ENCODE measurements around the gene TJP3.
A peak's percentile ranks its signal among the peaks of the same experiment; 100 is the strongest.

Gene TJP3

DNA sequence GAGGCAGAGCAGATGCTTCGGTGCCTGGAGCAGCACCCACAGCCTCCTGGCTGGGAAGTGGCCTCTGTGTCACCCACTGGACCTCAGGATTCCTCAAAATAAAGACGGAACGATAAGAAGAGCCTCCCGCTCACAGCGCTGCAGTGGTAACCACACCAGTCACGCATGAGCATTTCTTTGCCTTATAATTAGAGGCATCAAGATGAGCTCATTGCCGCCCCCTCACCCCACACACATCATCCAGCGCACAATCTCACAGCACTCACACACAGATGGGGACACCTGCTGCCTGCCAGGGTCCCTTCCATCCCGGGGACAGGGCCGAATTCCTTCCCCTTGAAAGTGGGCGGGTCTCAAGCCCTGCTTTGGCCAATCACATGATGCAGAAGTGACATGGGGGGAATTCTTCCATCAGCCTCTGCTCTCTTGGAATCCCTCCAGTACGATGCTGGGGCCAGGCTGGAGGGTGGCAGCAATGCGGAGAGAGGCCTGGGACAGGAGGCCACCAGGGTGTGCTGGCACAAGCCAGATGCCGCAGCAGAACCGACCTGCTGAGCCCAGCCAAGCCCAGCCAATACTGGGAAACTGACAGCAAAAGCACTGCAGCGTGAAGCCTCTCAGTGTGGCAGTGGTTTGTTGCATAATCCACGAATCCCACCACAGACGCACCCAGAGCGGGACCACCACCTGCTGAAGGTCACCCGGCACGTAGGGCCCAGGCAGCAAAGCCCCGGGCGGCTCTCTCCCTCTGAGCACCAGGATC is 23.9 kb upstream of the TJP3 start:
- TF ChIP-seq FOXP2 (optimal IDR thresholded peaks at IDR 0.05; ENCODE audit: control extremely low read depth, extremely low read length, insufficient read depth): no peak
- peak; percentile 6 for DNase-seq (ENCODE audit: low read depth, low spot score)
- no peak overlapping the region for H3K27ac ChIP-seq
- no peak overlapping the region for H3K9ac ChIP-seq (ENCODE audit: insufficient read length)
- peaks cover 6% of the 10 kb centered on the region; the same call in 1 of the 2 replicates for H3K36me3 ChIP-seq (ENCODE audit: insufficient read depth, low read length)
- no peaks in the 10 kb centered on the region for H3K9me3 ChIP-seq (ENCODE audit: low read depth, low read length)
- H3K4me3 ChIP-seq: no peak overlapping the region; the same call in 1 of the 2 replicates

DNA sequence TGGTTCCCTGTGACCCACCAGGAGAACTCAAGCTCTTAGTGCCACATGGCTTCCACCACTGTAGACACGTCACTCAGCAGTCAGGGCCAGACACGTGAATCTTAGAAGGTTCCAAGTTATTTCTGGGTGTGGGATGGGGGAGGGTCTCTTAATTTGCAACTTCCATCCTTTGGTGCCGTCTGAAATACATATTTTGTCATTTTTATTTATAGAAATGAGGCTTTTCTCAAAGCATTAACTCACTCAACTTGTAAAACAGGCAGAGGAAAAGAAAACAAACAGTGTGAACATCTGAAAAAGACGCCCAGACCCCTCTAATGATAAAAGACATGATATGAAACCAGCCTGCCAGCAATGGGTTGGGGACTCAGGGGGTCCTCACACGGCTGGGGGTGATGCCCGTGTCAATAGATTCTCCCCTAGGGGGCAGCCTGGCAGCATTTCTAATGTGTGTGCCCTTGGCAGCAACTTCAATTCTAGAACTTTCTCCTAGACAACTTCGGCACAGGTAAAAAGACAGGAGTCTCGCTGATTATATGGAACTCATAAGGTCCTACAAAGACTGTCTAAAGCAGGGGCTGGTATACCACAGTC is 23.3 kb upstream of the TJP3 start:
- Histone ChIP-seq H3K9ac (ENCODE audit: insufficient read length) (no peak overlapping the region), H3K27ac (no peak overlapping the region), H3K36me3 (ENCODE audit: insufficient read depth, low read length) (peaks cover 6% of the 10 kb centered on the region; the same call in 1 of the 2 replicates), H3K9me3 (ENCODE audit: low read depth, low read length) (no peaks in the 10 kb centered on the region), H3K4me3 (no peak overlapping the region)
- TF ChIP-seq EZH2 (IDR thresholded peaks at IDR 0.05): no peak
- no peak for TF ChIP-seq POLR2AphosphoS5 (IDR thresholded peaks at IDR 0.05; ENCODE audit: borderline replicate concordance, low read depth, low read length)
- TF ChIP-seq FOXP2 (optimal IDR thresholded peaks at IDR 0.05; ENCODE audit: control extremely low read depth, extremely low read length, insufficient read depth): no peak
- no peak for DNase-seq (ENCODE audit: low read depth, low spot score)

GRCh38 chr19:3687393-3687773 is 20.8 kb upstream of the TJP3 start:
- Histone ChIP-seq H3K36me3 (ENCODE audit: insufficient read depth, low read length) (peaks cover 6% of the 10 kb centered on the region; the same call in 1 of the 2 replicates), H3K9ac (ENCODE audit: insufficient read length) (no peak overlapping the region), H3K4me3 (no peak overlapping the region), H3K27ac (no peak overlapping the region), H3K9me3 (ENCODE audit: low read depth, low read length) (no peaks in the 10 kb centered on the region)
- no peak for DNase-seq (ENCODE audit: low read depth, low spot score)
- TF ChIP-seq EZH2 (IDR thresholded peaks at IDR 0.05) (no peak), POLR2AphosphoS5 (IDR thresholded peaks at IDR 0.05; ENCODE audit: borderline replicate concordance, low read depth, low read length) (no peak), FOXP2 (optimal IDR thresholded peaks at IDR 0.05; ENCODE audit: control extremely low read depth, extremely low read length, insufficient read depth) (no peak)

- Histone ChIP-seq H3K9ac (ENCODE audit: insufficient read length) (no peak overlapping the region), H3K4me3 (no peak overlapping the region), H3K27ac (no peak overlapping the region), H3K9me3 (ENCODE audit: low read depth, low read length) (no peaks in the 10 kb centered on the region), H3K36me3 (ENCODE audit: insufficient read depth, low read length) (peaks cover 6% of the 10 kb centered on the region; the same call in 1 of the 2 replicates)
- TF ChIP-seq POLR2AphosphoS5 (IDR thresholded peaks at IDR 0.05; ENCODE audit: borderline replicate concordance, low read depth, low read length) (no peak), EZH2 (IDR thresholded peaks at IDR 0.05) (no peak), FOXP2 (optimal IDR thresholded peaks at IDR 0.05; ENCODE audit: control extremely low read depth, extremely low read length, insufficient read depth) (no peak)
- no peak for DNase-seq (ENCODE audit: low read depth, low spot score)
Observed at GRCh38 chr19:3687774-3688706, 20.1 kb upstream of the TJP3 start.

DNA sequence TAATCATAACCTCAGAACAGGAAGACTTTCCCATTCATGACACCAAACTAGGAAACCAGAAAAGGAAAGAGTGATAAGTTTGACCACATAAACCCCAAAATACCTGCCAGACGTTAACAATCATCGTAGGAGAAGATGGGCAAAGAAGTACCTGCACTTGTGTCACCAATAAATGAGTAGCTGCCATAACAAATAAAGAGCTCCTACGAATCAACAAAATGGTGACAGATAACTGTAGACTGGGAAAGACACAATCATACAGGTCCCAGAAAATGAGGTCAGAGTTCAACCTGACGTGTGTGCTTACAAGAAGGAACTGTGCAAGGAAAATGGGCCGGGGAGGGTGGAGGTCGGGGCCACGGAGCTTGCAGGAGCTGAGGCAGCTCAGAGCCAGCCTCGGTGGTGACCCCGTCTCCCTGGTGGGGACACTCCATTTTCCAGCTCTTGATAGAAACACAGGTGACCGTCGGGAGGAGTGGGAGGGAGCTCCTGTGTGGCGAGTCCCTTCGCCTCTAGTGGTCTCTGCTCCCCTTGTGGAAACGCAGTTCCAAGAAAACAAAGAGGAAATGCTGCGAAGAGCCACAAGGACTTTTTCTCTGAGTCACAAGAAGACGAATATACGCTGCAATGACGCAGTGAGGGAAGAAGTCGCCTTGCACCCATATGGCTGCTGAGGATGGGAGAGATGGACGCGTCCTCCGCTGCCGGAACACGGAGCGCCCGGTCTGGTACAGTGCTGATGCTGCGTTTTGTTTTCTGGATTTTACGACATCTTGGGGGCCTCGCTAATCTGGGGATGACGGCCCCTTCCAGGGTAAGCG is 17.4 kb upstream of the TJP3 start:
- Histone ChIP-seq H3K9ac (ENCODE audit: insufficient read length) (no peak overlapping the region), H3K4me3 (no peak overlapping the region), H3K27ac (no peak overlapping the region), H3K36me3 (ENCODE audit: insufficient read depth, low read length) (no peaks in the 10 kb centered on the region), H3K9me3 (ENCODE audit: low read depth, low read length) (no peaks in the 10 kb centered on the region)
- TF ChIP-seq FOXP2 (optimal IDR thresholded peaks at IDR 0.05; ENCODE audit: control extremely low read depth, extremely low read length, insufficient read depth): no peak
- no peak for TF ChIP-seq POLR2AphosphoS5 (IDR thresholded peaks at IDR 0.05; ENCODE audit: borderline replicate concordance, low read depth, low read length)
- no peak for TF ChIP-seq EZH2 (IDR thresholded peaks at IDR 0.05)
- no peak for DNase-seq (ENCODE audit: low read depth, low spot score)

GRCh38 chr19:3691372-3691716 is 16.8 kb upstream of the TJP3 start:
- no peak for TF ChIP-seq FOXP2 (optimal IDR thresholded peaks at IDR 0.05; ENCODE audit: control extremely low read depth, extremely low read length, insufficient read depth)
- no peak for TF ChIP-seq EZH2 (IDR thresholded peaks at IDR 0.05)
- no peak for TF ChIP-seq POLR2AphosphoS5 (IDR thresholded peaks at IDR 0.05; ENCODE audit: borderline replicate concordance, low read depth, low read length)
- H3K9ac ChIP-seq (ENCODE audit: insufficient read length): no peak overlapping the region
- H3K9me3 ChIP-seq (ENCODE audit: low read depth, low read length): no peaks in the 10 kb centered on the region
- no peak overlapping the region for H3K4me3 ChIP-seq
- DNase-seq (ENCODE audit: low read depth, low spot score): no peak
- H3K27ac ChIP-seq: no peak overlapping the region
- no peaks in the 10 kb centered on the region for H3K36me3 ChIP-seq (ENCODE audit: insufficient read depth, low read length)

DNA sequence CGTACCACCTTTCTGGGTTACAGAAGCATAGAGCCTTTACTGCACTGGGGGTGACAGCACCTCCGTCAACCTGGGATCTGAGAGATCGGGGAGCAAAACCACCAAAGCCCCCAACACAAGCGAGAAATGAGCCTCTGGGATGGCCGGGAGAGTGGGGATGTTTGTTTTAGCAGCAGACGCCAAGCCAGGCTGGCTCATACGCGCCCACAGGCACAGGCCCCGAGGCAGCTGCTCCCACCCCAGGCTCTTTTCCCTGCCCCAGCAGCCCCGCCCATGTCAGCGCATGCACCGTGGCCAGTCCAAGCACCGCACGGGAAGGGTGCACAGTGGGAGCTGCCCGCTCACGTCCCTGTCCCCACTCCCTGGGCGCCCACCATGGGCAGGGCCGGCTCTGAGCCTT is 16.5 kb upstream of the TJP3 start:
- Histone ChIP-seq H3K9ac (ENCODE audit: insufficient read length) (no peak overlapping the region), H3K9me3 (ENCODE audit: low read depth, low read length) (no peaks in the 10 kb centered on the region), H3K36me3 (ENCODE audit: insufficient read depth, low read length) (no peaks in the 10 kb centered on the region), H3K27ac (no peak overlapping the region), H3K4me3 (no peak overlapping the region)
- TF ChIP-seq POLR2AphosphoS5 (IDR thresholded peaks at IDR 0.05; ENCODE audit: borderline replicate concordance, low read depth, low read length) (no peak), EZH2 (IDR thresholded peaks at IDR 0.05) (no peak), FOXP2 (optimal IDR thresholded peaks at IDR 0.05; ENCODE audit: control extremely low read depth, extremely low read length, insufficient read depth) (no peak)
- no peak for DNase-seq (ENCODE audit: low read depth, low spot score)

All from SK-N-MC (cell line).